Measurements from ENCODE around the gene DNAJB9.
A peak's percentile ranks its signal among the peaks of the same experiment; 100 is the strongest.

Gene DNAJB9

GRCh38 chr7:108570146-108570755 is 577 bp downstream of the DNAJB9 start:
- DNase-seq, result peak; percentile 56 to 60

GRCh38 chr7:108572480-108572879 is 2.8 kb downstream of the DNAJB9 start:
- DNase-seq, result no peak

DNA sequence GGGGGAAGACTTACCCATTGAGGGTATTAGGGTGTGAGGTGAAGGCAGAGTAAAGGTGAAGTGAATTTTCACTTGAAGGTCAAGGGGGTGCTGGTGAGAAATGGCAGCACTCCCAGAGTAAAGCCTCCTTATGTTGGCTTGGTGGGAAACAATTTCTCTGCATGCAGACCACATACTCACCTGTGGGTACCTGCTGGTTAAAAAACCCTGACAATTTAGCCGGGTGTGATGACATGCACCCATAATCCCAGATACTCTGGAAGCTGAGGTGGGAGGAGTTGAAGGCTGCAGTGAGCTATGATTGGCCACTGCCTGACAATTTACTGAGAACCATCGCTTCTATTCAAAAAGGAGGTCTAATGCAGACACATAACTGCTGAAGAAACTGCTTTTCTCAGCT is 5.5 kb downstream of the DNAJB9 start:
- no peak for DNase-seq

DNA sequence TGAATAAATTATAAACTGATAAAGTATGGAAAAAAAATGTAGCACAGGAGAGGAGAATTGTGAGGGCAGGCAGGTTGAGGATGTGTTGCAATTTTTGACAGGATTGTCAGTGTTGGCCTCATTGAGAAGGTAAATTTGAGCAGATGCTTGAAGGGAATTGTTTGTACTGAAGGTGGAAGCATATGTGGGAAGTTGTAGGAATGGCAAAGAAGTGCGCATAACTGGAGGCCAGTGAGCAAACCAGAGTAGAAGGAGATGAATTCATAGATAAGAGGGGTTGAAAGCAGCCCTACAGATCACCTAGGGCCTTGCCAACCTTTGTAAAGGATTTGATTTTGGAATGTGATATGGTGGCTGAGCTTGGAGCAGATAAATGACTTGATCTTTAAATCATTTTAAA is 6.4 kb downstream of the DNAJB9 start:
- DNase-seq, result no peak

DNA sequence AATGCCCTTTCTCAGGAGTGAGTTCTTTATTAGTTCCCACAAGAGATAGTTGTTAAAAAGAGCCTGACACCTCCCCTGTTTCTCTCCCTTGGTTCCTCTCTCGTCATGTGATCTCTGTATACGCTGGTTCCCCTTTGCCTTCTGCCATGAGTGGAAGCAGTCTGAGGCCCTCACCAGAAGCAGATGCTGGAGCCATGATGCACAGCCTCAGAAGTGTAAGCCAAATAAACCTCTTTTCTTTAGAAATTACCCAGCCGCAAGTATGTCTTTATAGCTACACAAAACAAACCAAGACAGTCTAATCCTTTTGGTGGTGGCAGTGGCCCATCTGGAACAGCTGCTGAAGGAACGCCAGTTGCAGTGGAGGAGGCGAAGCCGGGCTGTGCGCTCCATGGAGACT is 9.3 kb downstream of the DNAJB9 start:
- no peak for DNase-seq

DNA sequence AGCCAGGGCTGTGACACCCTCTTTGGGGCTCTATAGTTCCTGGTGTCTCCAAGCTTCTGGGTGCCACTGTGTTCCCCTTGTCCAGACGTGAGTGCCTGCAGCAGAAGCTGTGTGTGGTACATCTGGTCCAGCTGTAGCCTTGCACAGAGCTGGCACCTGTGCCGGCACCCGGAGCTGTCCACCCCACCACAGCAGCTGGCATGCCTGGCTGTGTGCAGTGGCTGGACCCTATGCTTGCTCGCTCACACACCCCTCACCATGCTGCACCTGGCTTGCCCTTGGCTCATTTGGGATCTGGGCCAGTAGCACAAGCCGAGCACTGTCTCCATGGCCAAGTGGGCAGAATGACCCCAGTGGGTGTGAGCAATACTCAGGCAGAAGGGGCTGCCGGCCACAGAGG is 10.6 kb downstream of the DNAJB9 start:
- DNase-seq, result no peak

DNA sequence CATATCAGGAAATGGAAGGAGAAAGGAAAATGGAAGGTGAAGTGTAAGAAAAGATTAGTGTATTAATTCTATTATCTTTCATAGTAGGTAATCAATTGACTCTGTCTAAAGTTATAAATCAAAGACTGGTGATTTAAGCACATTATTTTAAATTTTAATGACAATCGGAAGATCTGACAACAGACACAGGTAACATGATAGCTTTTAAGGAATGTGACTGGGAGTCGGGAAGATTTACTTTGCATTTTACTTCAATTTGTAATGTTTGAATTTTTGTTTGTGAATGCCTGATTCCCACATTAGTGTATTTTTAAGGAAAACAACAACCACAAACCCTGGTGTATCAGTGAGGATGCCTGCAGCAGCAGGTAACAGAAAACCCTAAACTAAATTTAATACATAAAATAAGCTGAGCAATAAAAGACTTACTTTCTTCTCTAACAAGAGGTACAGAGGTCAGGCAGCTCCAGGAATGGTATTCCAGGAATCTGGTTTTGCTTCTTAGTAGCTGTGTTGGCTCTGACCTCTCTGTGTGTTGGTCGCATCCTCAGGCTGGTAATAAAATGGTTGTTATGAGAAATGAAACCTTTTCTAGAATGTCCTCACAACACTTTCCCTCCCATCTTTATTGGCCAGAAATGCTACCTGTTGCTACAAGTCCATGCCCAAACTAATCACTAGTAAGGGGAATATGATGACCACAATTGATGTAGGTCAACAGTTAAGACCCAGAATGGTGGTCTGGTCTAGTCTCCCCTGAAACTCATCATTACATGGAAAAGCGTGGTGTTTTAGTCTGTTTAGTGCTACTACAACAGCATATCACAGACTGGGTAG is 12.2 kb downstream of the DNAJB9 start:
- DNase-seq, result no peak

DNA sequence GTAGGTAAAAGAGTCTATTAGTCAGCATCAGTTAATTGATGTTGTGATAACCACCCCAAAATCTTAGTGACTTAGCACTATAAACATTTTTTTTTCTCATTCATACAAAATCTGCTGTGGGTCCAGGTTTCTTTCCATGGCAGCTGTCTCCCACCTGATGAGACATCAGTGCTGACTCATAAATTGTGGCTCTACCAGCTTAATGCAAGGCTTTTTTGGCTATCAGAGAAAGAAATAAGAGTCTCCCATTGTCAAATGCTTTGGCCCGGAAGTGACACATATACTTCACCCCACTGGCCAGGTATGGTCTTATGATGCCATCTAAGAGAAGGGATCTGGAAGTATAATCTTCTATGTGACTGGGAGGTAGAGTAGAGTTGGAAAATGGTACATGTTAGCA is 14.5 kb downstream of the DNAJB9 start:
- no peak for DNase-seq

DNA sequence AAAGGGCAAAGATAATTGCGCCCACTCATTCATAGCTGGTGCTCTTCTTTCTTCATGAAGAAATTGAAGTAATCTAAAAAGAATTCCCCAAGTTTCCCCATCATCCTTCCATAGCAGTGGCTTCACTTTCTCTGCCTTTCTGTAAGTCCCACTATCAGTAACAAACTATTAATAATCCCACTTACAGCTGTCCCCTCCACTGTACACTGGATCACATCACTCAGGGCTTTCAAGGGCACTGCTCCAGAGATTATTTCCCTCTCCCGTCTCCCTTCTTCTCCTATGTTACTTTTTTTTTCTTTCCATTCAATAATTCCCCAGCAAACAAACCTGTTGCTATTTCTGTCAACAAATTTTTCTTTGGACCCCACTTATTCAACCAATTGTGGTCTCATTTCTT is 16.2 kb downstream of the DNAJB9 start:
- DNase-seq, result no peak

GRCh38 chr7:108586274-108586710 is 16.6 kb downstream of the DNAJB9 start:
- DNase-seq, result no peak

DNA sequence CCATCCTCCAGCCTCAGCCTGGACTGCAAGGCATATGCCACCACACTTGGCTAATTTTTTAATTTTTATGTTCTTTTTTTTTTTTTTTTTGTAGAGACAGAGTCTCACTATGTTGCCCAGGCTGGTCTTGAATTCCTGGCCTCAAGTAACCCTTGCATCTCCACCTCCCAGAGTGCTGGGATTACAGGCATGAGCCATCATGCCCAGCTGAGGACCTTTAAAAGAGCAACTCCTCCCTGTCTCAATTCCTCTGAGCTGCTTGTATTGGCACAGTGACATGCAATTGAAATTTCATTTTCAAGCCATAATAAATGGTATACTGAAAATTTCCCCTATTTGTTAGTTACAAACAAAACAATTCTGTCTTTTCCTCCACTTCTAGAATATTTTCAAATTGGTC is 19.5 kb downstream of the DNAJB9 start:
- DNase-seq, result no peak

DNA sequence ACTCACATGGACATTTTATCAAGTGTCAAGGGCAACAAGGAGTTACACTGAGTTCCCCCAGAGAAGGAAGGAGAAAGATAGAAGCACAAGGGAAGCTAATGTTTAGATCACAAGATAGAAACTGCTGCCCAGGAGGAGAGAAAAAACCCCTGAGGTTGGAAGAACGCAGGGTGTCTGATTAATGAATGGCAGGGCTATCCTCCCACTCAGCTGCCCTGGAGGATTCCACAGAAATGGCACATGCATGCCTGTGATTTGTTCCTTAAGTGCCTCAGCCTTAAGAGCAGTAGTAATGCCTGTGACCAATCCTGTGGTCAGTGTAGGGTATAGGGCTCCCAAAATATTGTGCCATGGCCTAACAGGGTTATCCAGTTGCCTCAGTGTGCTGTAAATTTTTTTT is 20.2 kb downstream of the DNAJB9 start:
- DNase-seq, result no peak

- DNase-seq, result no peak
Observed at GRCh38 chr7:108590606-108591005, 20.9 kb downstream of the DNAJB9 start.

DNA sequence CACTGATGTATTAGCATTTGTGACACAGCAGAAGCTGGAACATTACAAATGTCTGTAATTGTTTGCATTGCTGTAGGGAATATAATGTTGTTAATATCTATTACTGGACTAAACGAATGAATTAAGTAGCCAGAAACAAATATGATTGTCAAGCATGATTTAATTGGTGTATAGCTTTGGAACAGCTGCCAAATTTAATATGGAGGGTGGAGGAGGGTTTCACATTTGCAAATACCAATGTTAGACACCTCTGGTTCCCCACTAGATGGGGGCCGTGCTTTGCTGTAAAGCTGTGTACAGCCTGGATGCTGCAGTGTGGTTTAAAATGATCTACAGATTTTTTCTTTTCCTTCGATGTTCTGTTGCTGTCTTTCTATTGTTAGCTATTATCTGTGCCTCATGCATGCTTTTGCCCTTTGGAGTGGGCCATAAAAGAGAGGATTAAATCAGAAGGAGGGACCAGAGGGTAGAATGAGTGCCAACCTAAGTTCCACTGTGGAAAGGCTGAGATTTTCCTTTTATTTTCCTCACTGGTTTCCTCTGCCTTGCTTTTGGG is 23.1 kb downstream of the DNAJB9 start:
- DNase-seq, result no peak

- no peak for DNase-seq
Observed at GRCh38 chr7:108596560-108596959, 26.9 kb downstream of the DNAJB9 start.

GRCh38 chr7:108598153-108598552 is 28.5 kb downstream of the DNAJB9 start:
- DNase-seq, result no peak

- DNase-seq, result no peak
Observed at GRCh38 chr7:108598914-108599580, 29.4 kb downstream of the DNAJB9 start.

DNA sequence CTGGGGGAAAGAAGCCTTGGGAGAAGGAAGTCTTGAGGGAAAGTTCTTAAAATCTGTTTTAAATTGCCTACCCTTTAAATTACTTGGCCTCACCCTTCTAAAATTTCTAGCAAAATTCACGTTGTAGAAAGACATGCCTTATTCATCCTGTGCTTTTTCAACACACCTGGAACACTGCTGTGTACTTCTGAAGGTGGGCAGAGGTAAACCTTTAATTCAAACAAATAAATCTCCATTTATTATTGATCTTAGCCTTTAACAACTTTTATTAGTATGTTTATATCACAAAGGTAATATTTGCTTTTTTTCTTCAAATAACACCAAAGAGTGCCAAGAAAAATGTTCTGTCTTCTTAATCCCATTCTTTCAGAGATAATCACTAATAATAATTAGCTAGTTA is 30.7 kb downstream of the DNAJB9 start:
- DNase-seq, result no peak

- no peak for DNase-seq
Observed at GRCh38 chr7:108603656-108604306, 34.1 kb downstream of the DNAJB9 start.

GRCh38 chr7:108604307-108605077 is 34.8 kb downstream of the DNAJB9 start:
- no peak for DNase-seq

- no peak for DNase-seq
Observed at GRCh38 chr7:108605559-108606201, 36.0 kb downstream of the DNAJB9 start.

DNA sequence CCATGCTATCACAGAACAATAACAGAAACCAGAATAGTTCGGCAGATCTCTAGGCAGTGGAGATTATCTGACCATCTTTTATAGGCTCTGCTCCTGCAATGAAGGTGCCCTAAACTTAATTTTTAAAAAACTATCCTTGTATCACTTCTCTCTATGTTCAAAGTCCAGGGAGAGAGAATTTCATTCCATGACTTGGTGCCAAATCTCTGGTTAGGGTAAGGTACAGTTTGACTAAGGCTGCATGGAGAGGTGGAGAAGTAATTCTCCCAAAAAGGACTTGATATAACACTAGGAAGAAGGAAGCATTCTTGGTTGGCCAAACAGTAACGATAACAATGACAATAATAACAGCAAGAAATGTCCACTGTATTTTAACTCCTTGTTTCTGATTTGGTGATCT is 40.0 kb downstream of the DNAJB9 start:
- no peak for DNase-seq

All from activated T-cell treated with anti-CD3 and anti-CD28 coated beads, Interleukin-2, amount 50 U/mL, for 48 hours (primary cell).